OCI-LY1 (cell line): ENCODE measurements around the gene MAP6D1.

Experiments used
- EZH2 ChIP-seq: fragments of 200-600 bp; sonication (generic), shearing (Covaris generic); IDR thresholded peaks from 2 replicates; pipeline ENCODE4 v1.8.0; 2017; ENCODE audit warnings: borderline replicate concordance, mixed run types, mild to moderate bottlenecking, antibody characterized with exemption, low read length, moderate library complexity, mixed read lengths
- TF ChIP-seq, protein P1 (sequence below): fragments of 200-600 bp; sonication (generic), shearing (Covaris generic); IDR thresholded peaks from 2 replicates; pipeline ENCODE4 v1.5.1; 2017; ENCODE audit warnings: mild to moderate bottlenecking, antibody characterized with exemption, low read length, moderate library complexity, mixed read lengths

DNA sequence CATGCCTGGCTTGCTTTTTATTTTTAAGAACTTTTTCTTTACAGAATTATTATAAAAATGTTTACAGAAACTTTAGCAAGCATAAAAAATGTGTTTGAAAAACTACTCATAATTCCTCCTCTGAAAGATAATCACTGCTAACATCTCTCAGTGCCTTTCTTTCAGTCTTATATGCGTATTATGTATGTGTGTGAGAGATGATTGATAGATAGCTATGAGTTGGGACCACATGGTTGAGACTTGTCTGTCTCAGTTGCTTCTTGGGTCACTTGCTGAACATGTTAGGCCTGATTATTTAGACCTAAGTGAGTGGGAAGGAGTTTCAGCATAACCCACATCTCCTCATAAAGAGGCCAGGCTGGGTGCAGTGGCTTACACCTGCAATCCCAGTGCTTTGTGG lies 11.1 kb downstream of the MAP6D1 start:
- TF ChIP-seq, protein P1, sequence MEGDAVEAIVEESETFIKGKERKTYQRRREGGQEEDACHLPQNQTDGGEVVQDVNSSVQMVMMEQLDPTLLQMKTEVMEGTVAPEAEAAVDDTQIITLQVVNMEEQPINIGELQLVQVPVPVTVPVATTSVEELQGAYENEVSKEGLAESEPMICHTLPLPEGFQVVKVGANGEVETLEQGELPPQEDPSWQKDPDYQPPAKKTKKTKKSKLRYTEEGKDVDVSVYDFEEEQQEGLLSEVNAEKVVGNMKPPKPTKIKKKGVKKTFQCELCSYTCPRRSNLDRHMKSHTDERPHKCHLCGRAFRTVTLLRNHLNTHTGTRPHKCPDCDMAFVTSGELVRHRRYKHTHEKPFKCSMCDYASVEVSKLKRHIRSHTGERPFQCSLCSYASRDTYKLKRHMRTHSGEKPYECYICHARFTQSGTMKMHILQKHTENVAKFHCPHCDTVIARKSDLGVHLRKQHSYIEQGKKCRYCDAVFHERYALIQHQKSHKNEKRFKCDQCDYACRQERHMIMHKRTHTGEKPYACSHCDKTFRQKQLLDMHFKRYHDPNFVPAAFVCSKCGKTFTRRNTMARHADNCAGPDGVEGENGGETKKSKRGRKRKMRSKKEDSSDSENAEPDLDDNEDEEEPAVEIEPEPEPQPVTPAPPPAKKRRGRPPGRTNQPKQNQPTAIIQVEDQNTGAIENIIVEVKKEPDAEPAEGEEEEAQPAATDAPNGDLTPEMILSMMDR = no peak
- no peak for TF ChIP-seq EZH2
